ENCODE data around the gene CXCR4.

The CXCR4 gene

DNA sequence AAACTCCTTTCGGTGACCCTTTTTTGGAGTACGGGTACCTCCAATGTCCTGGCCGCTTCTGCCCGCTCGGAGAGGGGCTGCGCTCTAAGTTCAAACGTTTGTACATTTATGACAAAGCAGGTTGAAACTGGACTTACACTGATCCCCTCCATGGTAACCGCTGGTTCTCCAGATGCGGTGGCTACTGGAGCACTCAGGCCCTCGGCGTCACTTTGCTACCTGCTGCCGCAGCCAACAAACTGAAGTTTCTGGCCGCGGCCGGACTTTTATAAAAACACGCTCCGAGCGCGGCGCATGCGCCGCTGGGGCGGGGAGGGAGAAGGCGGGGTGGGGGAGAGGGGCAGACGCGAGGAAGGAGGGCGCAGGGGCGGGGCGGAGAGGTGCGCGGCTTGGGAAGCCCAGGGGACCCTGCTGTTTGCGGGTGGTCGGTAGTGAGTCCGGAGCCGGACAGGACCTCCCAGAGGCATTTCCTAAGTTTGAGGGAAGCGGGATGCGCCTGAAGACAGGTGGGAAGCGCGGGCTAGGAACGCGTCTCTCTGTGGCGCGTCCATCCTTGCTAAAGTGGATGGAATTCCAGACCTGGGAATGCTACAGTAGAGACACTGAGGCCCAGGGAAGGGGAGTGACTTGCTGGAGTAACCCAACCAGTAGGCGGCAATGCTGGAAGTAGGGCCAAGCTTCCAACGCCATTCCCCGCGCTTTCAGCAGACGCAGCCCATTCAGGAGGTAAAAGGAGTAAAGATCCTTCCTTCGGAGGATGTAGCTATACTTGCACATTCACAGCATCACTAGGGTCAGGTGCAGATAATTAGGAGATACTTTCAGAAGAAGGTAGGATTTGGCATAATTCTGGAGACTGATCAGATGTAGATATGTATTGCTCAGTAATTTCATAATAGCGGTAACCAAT, at the start of gene CXCR4:
CXCR4 (minus strand) TSS at position 241 of the 910 bp plus-strand sequence; CDS start at position 152, 89 bp downstream.
- peak; percentile 93 for DNase-seq

GRCh38 chr2:136164280-136164776, 46.4 kb upstream of the CXCR4 start:
- DNase-seq, result no peak

DNA sequence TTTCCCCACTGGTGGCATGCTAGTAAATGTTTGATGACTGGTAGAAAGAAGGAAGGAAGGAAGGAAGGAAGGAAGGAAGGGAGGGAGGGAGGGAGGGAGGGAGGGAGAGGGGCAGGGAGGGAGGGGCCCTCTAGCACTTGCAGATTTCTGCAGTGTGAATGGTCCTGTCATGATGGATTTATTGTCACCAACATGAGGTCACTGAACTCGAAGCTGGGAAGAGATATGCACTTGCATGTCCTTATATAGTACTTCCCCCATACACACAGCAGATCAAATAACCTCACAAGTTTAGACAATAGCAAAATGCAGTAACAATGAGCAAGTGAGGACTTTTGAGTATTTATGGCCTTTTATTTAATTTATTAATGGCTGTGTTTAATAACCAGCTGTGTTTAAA, 44.5 kb upstream of the CXCR4 start:
- DNase-seq, result no peak

DNA sequence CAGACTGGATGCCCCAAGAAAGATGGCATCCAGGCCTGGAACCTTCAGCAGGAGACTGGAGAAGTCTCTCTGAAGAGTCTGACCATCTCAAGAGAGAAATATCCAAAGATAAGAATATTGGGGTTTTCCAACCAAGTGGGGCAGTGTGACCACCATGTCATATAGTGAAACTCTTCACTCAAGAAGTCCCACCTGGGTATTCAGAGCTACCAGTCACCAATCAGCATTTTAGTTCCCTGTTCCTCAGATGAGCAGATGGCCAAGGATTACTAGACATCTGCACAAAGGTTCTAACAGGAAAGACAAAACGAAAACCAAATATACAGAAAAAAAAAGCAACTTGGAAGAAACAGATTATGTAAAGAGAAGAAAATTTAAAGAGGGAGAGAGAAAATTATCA, 38.5 kb upstream of the CXCR4 start:
- DNase-seq, result no peak

- DNase-seq, result no peak
These were observed 36.4 kb upstream of the CXCR4 start for GRCh38 chr2:136154384-136154783.

- DNase-seq, result no peak
These were observed 33.3 kb upstream of the CXCR4 start for GRCh38 chr2:136151021-136151971.

GRCh38 chr2:136149011-136149410, 31.1 kb upstream of the CXCR4 start:
- no peak for DNase-seq

DNA sequence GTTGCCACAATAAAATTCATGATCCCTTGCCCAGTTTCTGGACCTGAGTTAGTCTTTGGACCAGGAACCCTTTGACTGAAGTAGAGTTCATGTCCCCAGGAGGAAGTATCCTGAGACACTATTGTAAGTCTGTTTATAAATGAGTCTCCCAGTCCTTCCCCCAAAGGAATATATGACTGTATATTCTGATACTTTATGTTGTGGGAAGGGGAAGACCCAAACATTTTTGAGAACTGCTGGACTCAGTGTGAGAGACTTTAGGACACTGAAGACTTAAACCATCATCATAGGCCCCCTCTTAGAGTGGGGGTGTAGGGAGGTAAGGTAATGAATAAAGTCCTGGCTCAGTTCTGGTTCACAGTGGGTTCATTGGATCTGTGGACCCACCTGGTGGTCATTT, 28.6 kb upstream of the CXCR4 start:
- no peak for DNase-seq

DNA sequence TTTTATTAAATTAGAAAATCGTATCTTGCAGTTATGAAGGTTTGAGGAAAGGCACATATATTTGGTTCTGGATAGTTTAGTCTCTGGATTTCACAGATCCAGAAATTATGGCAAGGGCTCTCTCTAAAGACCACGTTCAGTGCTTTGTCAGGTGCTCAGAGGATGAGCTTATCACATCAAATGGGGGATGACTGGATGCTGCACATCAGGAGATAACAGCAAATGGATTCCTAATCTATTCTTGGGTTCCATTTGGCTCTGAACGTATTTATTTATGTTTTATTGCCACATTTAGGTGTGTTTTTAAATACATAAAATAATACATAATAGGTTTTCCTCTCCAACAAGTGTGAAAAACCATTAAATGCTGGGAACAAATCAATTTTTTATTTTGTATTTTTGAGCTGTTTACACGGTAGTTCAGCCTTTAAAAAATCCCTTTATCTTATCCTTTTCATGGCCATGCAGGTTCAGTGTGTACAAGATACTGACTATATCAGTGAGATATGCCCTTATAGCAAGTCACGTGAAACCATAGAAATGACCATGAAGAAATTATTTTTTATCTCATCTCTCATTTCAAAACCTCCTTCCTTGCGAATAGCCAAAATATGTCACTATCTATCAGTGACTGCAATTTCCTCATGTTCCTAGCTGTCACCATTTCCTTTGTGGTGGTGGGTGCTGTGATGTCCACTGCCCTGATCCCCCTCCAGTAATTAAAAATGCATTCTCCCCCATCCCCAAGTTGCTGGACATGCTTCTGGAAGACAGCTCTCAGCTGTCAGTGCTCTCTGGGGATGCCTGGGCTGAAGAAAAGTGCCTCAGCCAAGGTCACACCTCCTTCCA, 25.9 kb upstream of the CXCR4 start:
- no peak for DNase-seq

DNA sequence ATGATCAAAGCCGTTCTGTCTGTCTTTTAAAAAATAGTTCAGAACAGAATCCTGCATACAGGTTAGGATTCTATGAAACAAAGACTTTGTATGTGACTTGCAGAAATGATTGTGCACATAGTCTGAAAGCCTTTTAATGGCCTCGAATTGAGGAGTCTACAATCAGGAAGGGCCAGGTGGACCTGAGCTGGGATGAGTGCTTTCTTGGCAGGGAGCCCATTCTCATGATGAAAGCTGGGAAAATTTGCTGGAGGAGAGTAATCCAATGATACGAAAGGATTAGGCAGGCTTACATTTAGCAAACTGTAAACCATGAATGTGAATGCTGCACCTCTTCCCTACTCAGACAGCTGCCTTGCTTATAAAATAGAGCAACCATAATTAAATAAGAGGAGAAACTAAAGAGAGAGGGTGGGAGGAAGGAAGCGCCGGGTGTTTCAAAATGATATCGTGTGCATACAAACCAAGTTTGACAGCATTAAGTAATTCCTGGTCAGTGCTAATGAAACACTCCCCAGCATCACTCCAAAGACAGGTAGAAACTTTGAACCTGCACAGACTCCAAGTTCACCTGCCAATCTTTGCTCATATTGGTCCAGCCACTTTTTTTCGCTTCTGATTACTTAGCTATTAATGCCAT, 23.7 kb upstream of the CXCR4 start:
- no peak for DNase-seq

- no peak for DNase-seq
These were observed 21.7 kb upstream of the CXCR4 start for GRCh38 chr2:136139631-136140030.

DNA sequence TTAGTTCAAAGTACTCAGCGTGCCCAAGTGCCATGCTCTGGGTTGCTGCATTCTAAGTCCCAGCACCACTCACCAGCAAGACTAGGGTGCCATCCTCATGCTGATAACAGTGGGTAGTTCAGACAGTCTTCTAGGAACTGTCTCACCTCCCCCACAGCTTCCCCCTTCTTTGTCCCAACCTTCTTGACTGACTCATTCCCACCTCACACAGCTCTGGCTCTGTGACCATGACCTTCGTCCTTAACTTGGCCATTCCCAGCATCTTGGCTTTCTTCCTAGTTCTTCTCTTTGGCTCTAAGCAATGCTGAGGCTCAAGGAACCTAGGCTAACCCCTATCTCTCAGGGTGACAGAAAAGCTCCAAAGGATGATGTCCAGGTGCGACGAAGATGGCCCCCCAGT, 20.0 kb upstream of the CXCR4 start:
- no peak for DNase-seq

DNA sequence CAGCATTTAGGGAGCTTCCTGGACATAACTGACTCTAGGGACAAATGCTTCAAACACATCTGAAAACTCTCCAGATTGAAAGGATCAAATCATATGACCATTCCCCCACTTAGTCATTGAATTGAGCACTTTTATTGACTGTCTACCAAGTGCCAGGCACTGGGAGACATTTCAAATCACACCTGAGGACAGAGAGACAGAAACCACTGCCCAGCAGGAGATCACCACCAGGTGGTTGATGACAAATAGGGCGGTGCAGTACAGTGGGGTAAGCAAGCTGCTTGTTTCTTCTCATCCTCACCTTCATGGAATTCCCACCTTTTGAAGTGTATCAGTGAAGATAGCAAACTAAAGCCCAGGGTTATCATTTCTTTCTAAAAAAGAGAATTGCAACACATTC, 19.0 kb upstream of the CXCR4 start:
- no peak for DNase-seq

DNA sequence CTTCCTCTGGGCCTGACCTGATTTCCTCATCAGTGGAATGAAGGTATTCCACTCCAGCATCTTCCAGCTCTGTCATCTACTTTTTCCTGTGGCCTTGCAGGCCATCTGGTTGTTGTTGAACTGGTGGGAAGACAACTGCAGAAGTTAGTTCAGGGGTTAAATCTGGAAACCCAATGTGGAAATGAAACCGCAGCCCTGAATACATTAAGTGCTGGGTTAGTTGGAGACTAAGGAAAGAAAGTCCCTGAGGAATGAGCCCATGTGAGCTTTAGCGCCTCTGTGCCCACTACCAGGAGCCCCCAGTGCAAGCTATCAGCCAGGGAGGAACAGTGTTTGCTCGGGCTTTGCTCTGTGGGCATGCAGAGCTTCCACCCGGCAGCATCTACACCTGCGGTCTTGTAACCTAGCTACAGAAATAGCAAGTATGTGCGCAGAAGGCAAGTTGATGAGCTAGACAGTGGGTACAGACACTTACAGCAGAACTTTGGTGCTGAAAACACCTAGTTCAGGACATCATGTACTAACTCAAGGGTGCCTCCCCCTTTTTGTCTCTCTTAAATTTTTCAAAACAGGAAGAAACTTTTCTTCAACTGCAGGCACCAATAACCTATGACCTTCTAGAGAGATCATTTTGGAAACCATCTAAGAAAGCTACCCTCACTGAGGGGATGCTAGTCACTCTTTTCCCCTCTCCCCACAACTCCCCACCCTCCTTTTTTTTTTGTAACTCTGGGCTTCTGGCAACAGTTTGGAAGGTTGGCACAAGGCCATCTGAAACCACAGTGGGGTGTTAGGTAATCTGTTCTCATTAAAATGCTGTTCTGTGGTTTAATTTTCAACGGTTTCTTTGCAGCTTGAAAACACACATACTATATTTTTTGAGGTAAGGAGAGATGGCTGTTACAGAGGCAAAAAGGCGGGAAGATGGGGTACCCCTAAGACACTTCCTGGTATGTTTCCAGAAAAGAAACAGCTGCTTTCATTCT, 18.3 kb upstream of the CXCR4 start:
- DNase-seq, result peak; percentile 65

GRCh38 chr2:136135462-136135861, 17.5 kb upstream of the CXCR4 start:
- no peak for DNase-seq

- peak; percentile 73 for DNase-seq
These were observed 16.2 kb upstream of the CXCR4 start for GRCh38 chr2:136134126-136134525.

GRCh38 chr2:136133586-136133985, 15.6 kb upstream of the CXCR4 start:
- DNase-seq, result no peak

DNA sequence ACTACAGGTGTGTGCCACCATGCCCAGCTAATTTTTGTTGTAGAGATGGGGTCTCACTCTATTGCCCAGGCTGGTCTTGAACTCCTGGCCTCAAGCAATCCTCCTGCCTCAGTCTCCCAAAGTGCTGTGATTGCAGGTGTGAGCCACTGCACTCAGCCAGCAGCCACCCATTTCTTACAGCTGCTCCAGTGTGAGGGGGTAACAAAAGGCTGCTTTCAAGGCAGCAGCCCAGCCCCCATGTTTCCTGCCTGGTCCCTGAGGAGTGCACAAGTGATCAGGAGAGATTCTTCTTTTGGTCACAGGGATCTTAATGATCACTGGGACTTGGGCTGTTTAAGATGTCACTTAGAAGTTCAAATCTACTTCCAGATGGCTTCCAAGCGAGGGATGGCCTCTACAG, 15.2 kb upstream of the CXCR4 start:
- DNase-seq, result no peak

DNA sequence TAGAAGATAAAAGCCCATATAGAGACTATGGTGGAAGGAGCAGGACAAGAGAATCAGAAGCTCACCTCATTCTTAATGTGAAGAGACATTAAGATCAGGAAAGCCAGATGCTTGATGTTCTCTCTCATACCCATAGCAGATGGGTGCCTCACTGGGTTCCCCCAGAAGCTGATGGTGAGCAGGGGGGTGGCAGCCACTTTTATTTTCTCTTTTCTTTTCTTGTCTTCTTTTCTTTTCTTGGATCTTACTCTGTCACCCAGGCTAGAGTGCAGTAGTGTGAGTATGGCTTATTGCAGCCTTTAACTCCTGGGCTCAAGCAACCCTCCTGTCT, 14.8 kb upstream of the CXCR4 start:
- DNase-seq, result no peak

DNA sequence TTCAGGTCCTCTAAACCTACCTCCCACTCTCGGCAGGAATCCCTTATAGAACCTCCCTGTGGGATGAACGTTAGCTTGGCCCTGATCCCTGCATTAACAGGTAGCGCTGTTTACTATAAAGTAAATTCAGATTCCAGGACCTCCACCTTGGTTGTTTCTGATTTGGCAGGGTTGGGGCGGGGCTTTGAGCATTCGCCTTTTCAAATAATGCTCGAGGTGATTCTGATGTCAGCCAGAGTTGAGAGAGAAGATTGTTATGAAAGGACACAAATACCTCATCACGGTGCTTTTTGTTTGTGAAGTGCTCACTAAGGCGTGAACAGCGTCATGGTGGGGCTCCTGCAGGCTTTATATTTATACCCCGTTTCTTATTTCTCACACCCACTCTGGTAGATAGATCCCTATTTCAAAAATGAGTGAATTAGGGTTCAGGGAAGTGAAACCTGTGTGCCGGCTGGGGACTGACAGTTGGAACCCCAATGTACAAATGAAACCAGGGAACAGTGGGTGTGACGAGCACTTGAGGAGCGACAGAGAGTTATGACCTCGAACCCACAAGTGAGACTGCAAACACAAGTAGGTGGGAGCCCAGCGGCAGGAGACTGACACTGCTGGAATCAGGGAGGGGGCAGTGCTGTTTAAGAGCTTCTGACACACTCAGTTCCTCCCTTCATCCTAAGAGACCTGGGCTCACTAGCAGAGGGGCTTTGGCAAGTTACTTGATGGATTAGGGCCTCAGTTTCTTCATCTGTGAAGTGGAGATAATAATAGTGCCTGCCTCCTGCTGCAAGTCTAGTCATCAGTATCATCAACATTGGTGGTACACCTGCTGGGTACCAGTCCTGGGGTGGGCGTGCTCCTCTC, 14.2 kb upstream of the CXCR4 start:
- DNase-seq, result peak; percentile 75
